GM21423 (cell line): ENCODE data around the gene USO1.
"Not testable (repeated sequence)": the region's sequence is repeated elsewhere in the genome, so short reads cannot be mapped to it uniquely, and the experiment has no call there.

ENCODE experiments used
- ATAC-seq: cut with Tn5 transposase; IDR thresholded peaks from one replicate; pipeline ENCODE4 v1.9.1; 2021; ENCODE audit warnings: mild to moderate bottlenecking, moderate library complexity; ENCODE audit not compliant: unreplicated experiment

The USO1 gene

GRCh38 chr4:75841641-75842520 is 117.5 kb downstream of the USO1 start:
- no peak for ATAC-seq

GRCh38 chr4:75843596-75843995 is 119.2 kb downstream of the USO1 start:
- ATAC-seq: no peak

GRCh38 chr4:75844151-75844662 is 119.8 kb downstream of the USO1 start:
- no peak for ATAC-seq

- no peak for ATAC-seq
Measured at GRCh38 chr4:75845992-75846391, 121.6 kb downstream of the USO1 start.

- ATAC-seq: not testable (repeated sequence)
Measured at GRCh38 chr4:75848171-75848760, 123.9 kb downstream of the USO1 start.

GRCh38 chr4:75848891-75849290 is 124.5 kb downstream of the USO1 start:
- no peak for ATAC-seq

- ATAC-seq: no peak
Measured at GRCh38 chr4:75849461-75849860, 125.1 kb downstream of the USO1 start.

GRCh38 chr4:75858721-75859120 is 134.3 kb downstream of the USO1 start:
- no peak for ATAC-seq

- ATAC-seq: no peak
Measured at GRCh38 chr4:75860606-75861005, 136.2 kb downstream of the USO1 start.
